K562 (cell line): Measurements from ENCODE around the gene TMC6. TPM values are rescaled to one million over a fixed set of nuclear protein-coding genes. Genes with fewer than 3 reads are reported as not detected.

Experiments
- BMI1 ChIP-seq: fragments of 150-350 bp; IDR thresholded peaks from 2 replicates; pipeline ENCODE4 v1.6.1; 2014; ENCODE audit warnings: low read length
- FOXK2 ChIP-seq, 2 experiments: fragments of 450-650 bp; IDR thresholded peaks in 1 of 2; conservative IDR thresholded peaks in 1 of 2; 2 replicates each; pipeline ENCODE4 v1.6.1; 2016; ENCODE audit warnings: low read depth in 2 of 2, mild to moderate bottlenecking in 1 of 2
- HMG20A ChIP-seq: fragments of 450-650 bp; formaldehyde crosslinking; conservative IDR thresholded peaks from 2 replicates; pipeline ENCODE4 v1.4.0; 2020; ENCODE audit warnings: mild to moderate bottlenecking, mixed read lengths
- SMARCE1 ChIP-seq: fragments of 450-650 bp; IDR thresholded peaks from 2 replicates; pipeline ENCODE4 v1.7.1; 2016; ENCODE audit warnings: mild to moderate bottlenecking
- TAF15 ChIP-seq: fragments of 200-400 bp; formaldehyde crosslinking; IDR thresholded peaks from 2 replicates; pipeline ENCODE4 v1.6.1; 2017; ENCODE audit warnings: mild to moderate bottlenecking, low read depth, low read length, moderate library complexity
- TSHZ1 ChIP-seq: fragments of 250-450 bp; sonication (Bioruptor Pico); IDR thresholded peaks from 2 replicates; pipeline ENCODE4 v1.4.0; 2020; ENCODE audit warnings: mild to moderate bottlenecking, moderate library complexity
- ZNF24 ChIP-seq: fragments of 450-650 bp; IDR thresholded peaks from 2 replicates; pipeline ENCODE4 v1.6.1; 2016
- polyA plus RNA-seq, 8 experiments: library from polyadenylated mRNA; depleted of rRNA in 4 of 8; stranded (reverse) in 5 of 8; unstranded in 3 of 8; fragments of >200 nt; fragmentation: Nextera tagmentation in 2 of 8; fragmentation: Illumina TruSeq in 1 of 8; extraction: Ambion mirVana in 2 of 8; extraction: Trizol in 1 of 8; gene quantifications; 2 replicates each; pipeline versions ENCODE4 v1.2.1 to v1.2.3, GENCODE V29; 2011 to 2014; ENCODE audit warnings: inconsistent platforms in 1 of 8, missing spikeins in 1 of 8
- total RNA-seq, 7 experiments: library from RNA; depleted of rRNA in 6 of 7; stranded (reverse); fragments of >200 nt in 6 of 7; fragmentation: Illumina TruSeq in 2 of 7; extraction: Trizol in 2 of 7; gene quantifications; 2 replicates each; pipeline versions ENCODE4 v1.2.1 to v1.2.3, GENCODE V29; 2011 to 2021; ENCODE audit warnings: low replicate concordance in 1 of 7

The TMC6 gene
- total and polyA plus RNA-seq, 9 of the 15 experiments (the other 6 are each of a cell fraction or from before 2014, with no cell fraction given) = 4.1 to 351 (median 66.9) TPM

- TF ChIP-seq TSHZ1 (CRISPR knock-in tag) (no peak), TAF15 (no peak), SMARCE1 (no peak), HMG20A (no peak), FOXK2 (conservative IDR thresholded peaks at IDR 0.05 in 1 of 2, IDR thresholded peaks at IDR 0.05 in 1 of 2; ENCODE audit: low read depth in 2 of 2) (no peak), ZNF24 (peak; percentile 97), BMI1 (no peak)
Measured at GRCh38 chr17:78129351-78130089, 965 bp upstream of the TMC6 start (continued).
